K562 (cell line): ENCODE data around the gene LRRC14B. TPM values are rescaled to one million over a fixed set of nuclear protein-coding genes. Genes with fewer than 3 reads are reported as not detected.

Experiments
- ESRRB ChIP-seq: fragments of 250-450 bp; sonication (Bioruptor Pico); IDR thresholded peaks from 2 replicates; pipeline ENCODE4 v1.5.0; 2020; ENCODE audit warnings: mild to moderate bottlenecking, moderate library complexity, borderline replicate concordance
- MAZ ChIP-seq, 2 experiments: fragments of 450-650 bp in 1 of 2; sonication (generic) in 1 of 2; formaldehyde crosslinking; IDR thresholded peaks in 1 of 2; conservative IDR thresholded peaks in 1 of 2; 2 replicates each; pipeline versions ENCODE4 v1.4.0 to v1.5.0; 2020; ENCODE audit warnings: mild to moderate bottlenecking in 1 of 2, missing genetic modification reagents in 1 of 2
- NFYB ChIP-seq: IDR thresholded peaks from 2 replicates; pipeline ENCODE4 v1.6.1; 2011; ENCODE audit warnings: mild to moderate bottlenecking, moderate library complexity; ENCODE audit not compliant: insufficient read length; ENCODE audit errors: extremely low read depth
- SAFB ChIP-seq: fragments of 200-400 bp; formaldehyde crosslinking; IDR thresholded peaks from 2 replicates; pipeline ENCODE4 v1.6.1; 2017; ENCODE audit warnings: low read depth, low read length, borderline replicate concordance
- SRSF7 ChIP-seq: fragments of 200-400 bp; formaldehyde crosslinking; optimal IDR thresholded peaks from 2 replicates; pipeline ENCODE3; 2017; ENCODE audit warnings: mild to moderate bottlenecking, low read depth, low read length
- ZNF224 ChIP-seq: sonication (generic); formaldehyde crosslinking; IDR thresholded peaks from 2 replicates; pipeline ENCODE4 v1.8.0; 2022; ENCODE audit warnings: mild to moderate bottlenecking, missing genetic modification reagents
- ZNF41 ChIP-seq: fragments of 250-450 bp; sonication (Bioruptor Pico); conservative IDR thresholded peaks from 2 replicates; pipeline ENCODE4 v1.4.0; 2020; ENCODE audit warnings: mild to moderate bottlenecking
- polyA plus RNA-seq, 8 experiments: library from polyadenylated mRNA; depleted of rRNA in 4 of 8; stranded (reverse) in 5 of 8; unstranded in 3 of 8; fragments of >200 nt; fragmentation: Nextera tagmentation in 2 of 8; fragmentation: Illumina TruSeq in 1 of 8; extraction: Ambion mirVana in 2 of 8; extraction: Trizol in 1 of 8; gene quantifications; 2 replicates each; pipeline versions ENCODE4 v1.2.1 to v1.2.3, GENCODE V29; 2011 to 2014; ENCODE audit warnings: inconsistent platforms in 1 of 8, missing spikeins in 1 of 8
- total RNA-seq, 7 experiments: library from RNA; depleted of rRNA in 6 of 7; stranded (reverse); fragments of >200 nt in 6 of 7; fragmentation: Illumina TruSeq in 2 of 7; extraction: Trizol in 2 of 7; gene quantifications; 2 replicates each; pipeline versions ENCODE4 v1.2.1 to v1.2.3, GENCODE V29; 2011 to 2021; ENCODE audit warnings: low replicate concordance in 1 of 7
- TF ChIP-seq, protein P1 (sequence below): sonication (generic); formaldehyde crosslinking; IDR thresholded peaks from 2 replicates; pipeline ENCODE4 v1.4.0; 2020; ENCODE audit warnings: mild to moderate bottlenecking, missing genetic modification reagents

LRRC14B gene
- total and polyA plus RNA-seq, 9 of the 15 experiments (the other 6 are each of a cell fraction or from before 2014, with no cell fraction given): not detected

DNA sequence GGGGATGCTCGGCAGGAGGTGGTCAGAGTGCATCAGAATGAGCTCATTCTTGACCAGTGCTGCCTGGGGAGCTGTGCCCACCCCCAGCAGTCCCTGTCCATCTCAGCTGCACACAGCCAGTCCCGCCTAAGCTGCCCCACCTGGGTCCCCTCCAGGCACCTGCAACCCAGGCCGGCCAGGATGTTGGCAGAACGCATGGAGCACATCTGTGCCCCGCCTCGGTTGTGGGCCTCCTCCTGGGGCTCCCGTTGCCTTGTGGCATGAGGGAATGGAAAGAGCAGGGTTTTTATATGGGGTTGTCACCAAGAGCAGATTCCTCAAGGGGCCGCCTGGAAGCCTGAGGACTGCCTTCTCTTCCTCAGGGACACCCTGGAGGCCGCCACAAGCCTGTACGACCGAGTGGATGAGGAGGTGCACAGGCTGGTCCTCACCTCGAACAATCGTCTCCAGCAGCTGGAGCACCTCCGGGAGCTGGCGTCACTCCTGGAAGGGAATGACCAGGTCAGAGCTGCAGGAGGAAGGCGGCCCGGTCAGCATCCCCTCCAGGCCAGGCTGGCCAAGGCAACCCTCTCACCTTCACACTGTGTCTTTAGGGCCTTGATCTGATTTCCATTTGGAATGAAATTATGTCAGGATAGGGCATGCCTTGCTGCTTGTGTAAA, 34.8 kb upstream of the LRRC14B start (continued):
- TF ChIP-seq NFYB: no peak
- TF ChIP-seq SRSF7: no peak
- TF ChIP-seq ZNF41 (CRISPR knock-in tag): no peak
- TF ChIP-seq MAZ (CRISPR knock-in tag; conservative IDR thresholded peaks at IDR 0.05 in 1 of 2, IDR thresholded peaks at IDR 0.05 in 1 of 2): no peak
- no peak for TF ChIP-seq ESRRB (CRISPR knock-in tag)
- TF ChIP-seq, protein P1, sequence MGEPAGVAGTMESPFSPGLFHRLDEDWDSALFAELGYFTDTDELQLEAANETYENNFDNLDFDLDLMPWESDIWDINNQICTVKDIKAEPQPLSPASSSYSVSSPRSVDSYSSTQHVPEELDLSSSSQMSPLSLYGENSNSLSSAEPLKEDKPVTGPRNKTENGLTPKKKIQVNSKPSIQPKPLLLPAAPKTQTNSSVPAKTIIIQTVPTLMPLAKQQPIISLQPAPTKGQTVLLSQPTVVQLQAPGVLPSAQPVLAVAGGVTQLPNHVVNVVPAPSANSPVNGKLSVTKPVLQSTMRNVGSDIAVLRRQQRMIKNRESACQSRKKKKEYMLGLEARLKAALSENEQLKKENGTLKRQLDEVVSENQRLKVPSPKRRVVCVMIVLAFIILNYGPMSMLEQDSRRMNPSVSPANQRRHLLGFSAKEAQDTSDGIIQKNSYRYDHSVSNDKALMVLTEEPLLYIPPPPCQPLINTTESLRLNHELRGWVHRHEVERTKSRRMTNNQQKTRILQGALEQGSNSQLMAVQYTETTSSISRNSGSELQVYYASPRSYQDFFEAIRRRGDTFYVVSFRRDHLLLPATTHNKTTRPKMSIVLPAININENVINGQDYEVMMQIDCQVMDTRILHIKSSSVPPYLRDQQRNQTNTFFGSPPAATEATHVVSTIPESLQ (CRISPR knock-in tag): no peak
- no peak for TF ChIP-seq ZNF224 (CRISPR knock-in tag)
- no peak for TF ChIP-seq SAFB
